Measurements from ENCODE around the gene TNS3. TPM values are rescaled to one million over a fixed set of nuclear protein-coding genes. Genes with fewer than 3 reads are reported as not detected.

The TNS3 gene
- total RNA-seq, 1 donor from 2014 or later: 40.8 TPM

DNA sequence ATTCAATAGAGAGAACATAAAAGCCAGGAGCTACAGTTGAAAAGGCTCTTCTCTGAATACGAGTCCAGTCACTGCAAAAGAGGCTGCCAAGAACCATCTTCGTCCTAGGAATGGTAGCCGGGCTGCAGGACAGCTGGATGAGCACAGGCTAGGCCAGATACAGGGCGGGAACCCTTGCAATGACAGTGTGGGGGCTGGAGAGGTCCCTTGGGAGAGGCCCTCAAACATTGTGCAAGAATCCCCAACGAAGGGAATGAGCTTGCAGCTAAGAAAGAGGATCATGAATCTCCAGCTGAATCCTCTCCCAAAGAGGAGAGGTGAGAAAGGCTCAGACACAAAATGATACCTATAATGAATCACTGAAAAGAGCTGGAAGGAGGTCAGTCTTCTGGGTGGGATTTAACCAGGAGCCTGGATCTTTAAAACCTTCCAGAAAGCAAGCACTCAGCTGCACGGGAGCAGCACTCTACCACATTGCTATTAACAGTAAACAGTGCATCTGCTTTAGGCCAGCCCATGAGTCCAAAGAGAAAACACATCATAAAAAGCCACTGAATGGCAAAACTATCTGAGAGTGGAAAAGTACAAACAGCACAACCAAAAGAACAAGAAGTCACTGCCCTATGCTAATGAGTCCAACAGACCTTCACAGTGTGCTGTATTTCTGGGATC is 287.9 kb downstream of the TNS3 start:
- peak; percentile 31 for DNase-seq (ENCODE audit: low read depth)
- H3K4me3 ChIP-seq (ENCODE audit: low read depth, low read length): no peak overlapping the region
- TF ChIP-seq, protein P1, sequence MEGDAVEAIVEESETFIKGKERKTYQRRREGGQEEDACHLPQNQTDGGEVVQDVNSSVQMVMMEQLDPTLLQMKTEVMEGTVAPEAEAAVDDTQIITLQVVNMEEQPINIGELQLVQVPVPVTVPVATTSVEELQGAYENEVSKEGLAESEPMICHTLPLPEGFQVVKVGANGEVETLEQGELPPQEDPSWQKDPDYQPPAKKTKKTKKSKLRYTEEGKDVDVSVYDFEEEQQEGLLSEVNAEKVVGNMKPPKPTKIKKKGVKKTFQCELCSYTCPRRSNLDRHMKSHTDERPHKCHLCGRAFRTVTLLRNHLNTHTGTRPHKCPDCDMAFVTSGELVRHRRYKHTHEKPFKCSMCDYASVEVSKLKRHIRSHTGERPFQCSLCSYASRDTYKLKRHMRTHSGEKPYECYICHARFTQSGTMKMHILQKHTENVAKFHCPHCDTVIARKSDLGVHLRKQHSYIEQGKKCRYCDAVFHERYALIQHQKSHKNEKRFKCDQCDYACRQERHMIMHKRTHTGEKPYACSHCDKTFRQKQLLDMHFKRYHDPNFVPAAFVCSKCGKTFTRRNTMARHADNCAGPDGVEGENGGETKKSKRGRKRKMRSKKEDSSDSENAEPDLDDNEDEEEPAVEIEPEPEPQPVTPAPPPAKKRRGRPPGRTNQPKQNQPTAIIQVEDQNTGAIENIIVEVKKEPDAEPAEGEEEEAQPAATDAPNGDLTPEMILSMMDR (conservative IDR thresholded peaks at IDR 0.05; ENCODE audit: low read depth, low read length): no peak

DNA sequence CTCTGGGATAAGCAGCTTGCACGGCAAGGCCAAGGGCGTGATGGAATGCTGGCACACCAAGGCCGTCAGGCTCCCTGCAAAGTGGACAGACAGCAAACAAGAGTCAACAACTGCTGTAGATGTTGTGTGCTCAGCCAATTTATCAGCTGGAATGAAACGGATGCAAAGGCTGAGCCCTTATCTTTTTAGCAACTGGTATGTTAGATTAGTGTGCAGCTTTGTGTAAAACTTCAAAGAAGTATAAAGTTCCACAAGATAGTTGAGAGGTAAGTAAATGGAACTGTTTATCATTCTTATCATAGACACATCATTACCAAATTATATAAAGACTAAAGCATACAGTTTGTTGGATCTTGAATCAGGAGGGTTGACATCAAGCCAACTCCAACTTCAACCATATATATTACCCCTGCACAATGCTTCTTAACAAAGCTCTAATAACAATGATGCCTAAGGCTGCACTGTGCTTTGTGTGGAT is 289.0 kb downstream of the TNS3 start:
- H3K4me3 ChIP-seq (ENCODE audit: low read depth, low read length): no peak overlapping the region
- TF ChIP-seq, protein P1 (conservative IDR thresholded peaks at IDR 0.05; ENCODE audit: low read depth, low read length): no peak
- DNase-seq (ENCODE audit: low read depth): no peak

DNA sequence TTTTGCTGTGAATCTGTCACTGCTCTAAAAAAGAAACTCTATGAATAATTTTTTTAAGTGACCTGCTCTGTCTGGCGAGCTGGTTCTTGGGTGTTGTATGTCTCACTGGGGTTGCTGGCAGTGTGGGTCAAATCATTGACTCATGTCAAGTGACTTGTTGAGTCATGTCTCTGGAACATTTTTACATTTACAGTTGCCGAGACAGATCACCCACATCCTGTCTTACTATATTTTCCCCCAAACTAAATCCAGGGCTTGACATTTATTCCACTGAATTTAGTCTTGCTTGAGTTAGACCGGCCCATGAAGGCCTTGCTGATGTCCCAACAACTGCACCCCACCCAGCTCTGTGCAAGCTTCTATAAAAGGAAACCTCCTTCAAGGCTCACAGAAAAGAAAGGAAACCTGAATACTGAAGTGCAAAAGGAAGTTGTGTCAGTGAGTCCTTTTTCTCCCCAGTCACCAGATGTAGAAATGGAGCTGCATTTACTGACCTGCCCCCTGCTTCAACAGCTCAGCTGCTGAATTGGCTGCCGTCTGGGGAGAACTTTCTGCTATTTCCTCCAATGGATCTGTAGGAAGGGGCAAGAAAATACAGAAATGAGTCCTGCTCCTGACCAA is 290.3 kb downstream of the TNS3 start:
- DNase-seq (ENCODE audit: low read depth): peak; percentile 88
- no peak overlapping the region for H3K4me3 ChIP-seq (ENCODE audit: low read depth, low read length)
- TF ChIP-seq, protein P1 (conservative IDR thresholded peaks at IDR 0.05; ENCODE audit: low read depth, low read length): no peak

DNA sequence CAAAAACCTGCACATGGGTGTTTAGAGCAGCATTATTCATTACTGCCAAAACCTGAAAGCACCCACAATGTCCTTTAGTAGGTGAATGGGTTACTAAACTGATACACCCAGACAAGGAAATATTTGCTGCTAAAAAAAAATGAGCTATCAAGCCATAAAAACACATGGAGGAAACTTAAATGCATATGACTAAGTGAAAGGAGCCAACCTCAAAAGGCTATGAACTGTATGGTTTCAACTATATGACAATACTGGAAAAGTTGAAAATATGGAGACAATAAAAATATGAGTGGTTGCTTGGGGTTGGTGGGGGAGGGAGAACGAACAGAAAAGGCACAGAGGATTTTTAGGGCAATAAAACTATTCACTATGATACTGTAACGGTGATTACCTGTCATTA is 291.0 kb downstream of the TNS3 start:
- TF ChIP-seq, protein P1 (conservative IDR thresholded peaks at IDR 0.05; ENCODE audit: low read depth, low read length): no peak
- no peak for DNase-seq (ENCODE audit: low read depth)
- H3K4me3 ChIP-seq (ENCODE audit: low read depth, low read length): no peak overlapping the region

DNA sequence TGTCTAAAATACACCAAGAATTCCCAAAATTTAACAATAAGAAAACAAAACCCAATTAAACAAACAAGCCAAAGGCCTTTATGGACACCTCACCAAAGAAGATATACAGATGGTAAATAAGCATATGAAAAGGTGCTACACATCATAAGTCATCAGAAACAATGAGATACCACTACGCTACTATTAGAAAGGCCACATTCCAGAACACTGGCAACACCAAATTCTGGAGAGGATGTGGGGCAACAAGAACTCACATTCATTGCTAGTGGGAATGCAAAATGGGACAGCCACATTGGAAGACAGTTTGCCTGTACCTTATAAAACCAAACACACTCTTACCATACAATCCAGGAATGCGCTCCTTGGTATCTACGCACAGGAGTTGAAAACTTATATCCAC is 291.4 kb downstream of the TNS3 start:
- no peak overlapping the region for H3K4me3 ChIP-seq (ENCODE audit: low read depth, low read length)
- TF ChIP-seq, protein P1 (conservative IDR thresholded peaks at IDR 0.05; ENCODE audit: low read depth, low read length): no peak
- no peak for DNase-seq (ENCODE audit: low read depth)

DNA sequence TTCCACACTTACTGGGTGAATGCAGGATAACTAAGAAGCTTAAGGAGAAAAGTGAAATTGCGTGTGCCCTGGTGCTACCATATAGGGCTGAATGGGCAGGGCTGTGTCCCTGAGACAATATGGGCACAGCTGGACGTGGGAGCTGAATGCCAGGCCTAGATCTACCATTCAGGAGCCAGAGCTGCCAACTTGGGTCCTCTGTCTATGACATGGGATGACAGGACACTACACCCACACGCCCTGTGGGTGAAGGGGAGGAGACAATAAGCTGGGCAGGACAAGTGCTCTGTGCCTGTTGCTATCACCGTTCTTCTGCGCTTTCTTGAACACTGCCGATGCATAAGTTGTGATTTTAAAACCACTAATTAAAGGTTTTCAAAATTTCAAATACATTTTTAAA is 293.9 kb downstream of the TNS3 start:
- DNase-seq (ENCODE audit: low read depth): no peak
- TF ChIP-seq, protein P1 (conservative IDR thresholded peaks at IDR 0.05; ENCODE audit: low read depth, low read length): no peak
- no peak overlapping the region for H3K4me3 ChIP-seq (ENCODE audit: low read depth, low read length)
